GM18517 (cell line): ENCODE results near the gene RCAN1.

Source experiments
- ATAC-seq: cut with Tn5 transposase; IDR thresholded peaks from one replicate; pipeline ENCODE4 v1.9.1; 2021; ENCODE audit warnings: mild to moderate bottlenecking, moderate library complexity; ENCODE audit not compliant: unreplicated experiment

The RCAN1 gene

GRCh38 chr21:34544032-34544496, 70.8 kb downstream of the RCAN1 start:
- ATAC-seq, result no peak

DNA sequence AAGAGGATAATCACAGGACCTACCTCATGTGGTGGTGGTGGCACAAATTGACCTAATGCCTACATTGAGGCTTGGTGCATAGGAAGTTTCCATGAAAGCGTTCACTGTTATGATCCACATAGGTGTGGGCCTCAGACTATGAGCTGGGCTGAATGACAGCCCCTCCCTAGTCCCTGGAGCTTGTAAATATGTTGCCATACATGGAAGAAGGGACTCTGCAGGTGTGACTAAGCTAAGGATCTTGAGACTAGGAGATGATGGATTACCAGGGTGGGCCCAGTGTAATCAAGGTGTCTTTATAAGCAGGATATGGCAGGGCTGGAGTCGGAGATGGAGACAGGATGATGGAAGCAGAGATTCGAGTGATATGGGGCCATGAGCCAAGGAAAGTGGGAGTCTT, 71.9 kb downstream of the RCAN1 start:
- ATAC-seq, result no peak

- ATAC-seq, result no peak
Measured at GRCh38 chr21:34540206-34540605, 74.7 kb downstream of the RCAN1 start.

DNA sequence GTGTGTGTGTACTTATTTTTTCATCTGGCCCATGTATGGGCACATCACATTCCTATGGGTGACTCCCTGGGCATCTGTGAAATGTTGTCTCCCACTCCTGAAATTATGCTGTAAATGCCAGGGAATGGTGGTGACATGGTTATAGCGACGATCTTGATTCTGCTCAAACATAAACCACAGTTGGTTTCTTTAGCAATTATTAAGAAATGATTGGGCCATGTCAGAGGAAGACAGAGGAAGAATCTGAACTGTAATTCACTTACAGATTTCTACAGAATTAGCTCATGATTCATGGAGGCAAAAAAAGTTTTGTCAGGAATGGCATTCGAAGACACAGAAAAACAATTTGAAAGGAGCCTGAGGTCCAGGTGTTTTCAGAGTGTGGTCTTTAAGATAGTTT, 77.1 kb downstream of the RCAN1 start:
- no peak for ATAC-seq

DNA sequence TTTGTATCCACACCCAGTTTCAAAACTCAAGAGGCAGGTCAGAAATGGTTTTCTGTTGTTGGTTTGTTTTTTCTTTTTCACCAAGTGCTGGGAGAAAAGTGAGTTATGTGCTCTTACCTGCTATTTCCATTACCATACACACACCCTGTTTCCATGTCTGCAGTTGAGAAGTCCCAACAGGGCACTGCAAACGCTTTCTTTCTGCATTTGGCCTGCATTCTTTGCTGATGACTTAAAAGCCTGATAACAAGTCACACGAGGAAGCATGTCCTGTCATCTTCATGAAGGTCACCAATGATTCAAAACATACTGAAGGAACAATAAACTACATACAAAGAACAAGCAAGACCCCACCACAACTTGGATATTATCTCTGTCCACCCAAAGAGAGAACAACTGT, 78.1 kb downstream of the RCAN1 start:
- ATAC-seq, result no peak

DNA sequence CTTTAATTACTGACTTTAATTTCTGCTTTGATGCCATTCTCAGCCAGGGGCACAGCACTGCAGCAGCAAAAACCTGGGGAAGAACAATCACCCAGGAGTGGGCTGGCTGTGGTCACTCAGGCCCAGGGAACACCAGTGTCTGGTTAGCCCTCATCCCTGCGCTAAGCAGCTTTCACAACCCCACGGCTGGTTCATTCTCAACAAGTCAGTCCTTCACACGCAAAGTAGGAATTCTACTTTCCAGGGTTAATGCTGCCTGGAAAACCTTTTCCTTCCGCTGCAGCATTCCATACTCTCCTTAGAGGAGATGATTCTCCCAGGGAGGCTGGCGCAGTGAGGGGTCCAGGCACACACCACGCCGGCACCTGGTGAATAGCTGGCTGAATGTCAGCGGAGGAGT, 78.6 kb downstream of the RCAN1 start:
- ATAC-seq, result no peak

DNA sequence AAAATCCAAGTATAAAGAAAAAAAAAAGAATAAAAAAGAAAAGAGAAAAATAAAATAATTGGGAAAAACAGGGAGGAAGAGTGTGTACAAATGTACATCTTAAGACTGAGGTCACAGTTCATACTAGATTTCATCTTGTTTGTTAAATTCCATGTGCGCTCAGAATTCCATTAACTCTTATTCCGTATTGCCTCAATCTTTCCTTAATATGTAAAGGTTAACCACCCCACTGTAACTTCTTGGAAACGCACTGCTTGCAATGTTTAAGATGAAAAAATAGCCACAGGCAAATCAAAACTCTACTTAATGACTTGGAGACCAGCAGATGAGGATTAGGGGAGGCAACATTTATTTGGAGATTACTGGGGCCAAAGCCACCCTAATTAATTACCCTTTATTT, 79.0 kb downstream of the RCAN1 start:
- no peak for ATAC-seq

DNA sequence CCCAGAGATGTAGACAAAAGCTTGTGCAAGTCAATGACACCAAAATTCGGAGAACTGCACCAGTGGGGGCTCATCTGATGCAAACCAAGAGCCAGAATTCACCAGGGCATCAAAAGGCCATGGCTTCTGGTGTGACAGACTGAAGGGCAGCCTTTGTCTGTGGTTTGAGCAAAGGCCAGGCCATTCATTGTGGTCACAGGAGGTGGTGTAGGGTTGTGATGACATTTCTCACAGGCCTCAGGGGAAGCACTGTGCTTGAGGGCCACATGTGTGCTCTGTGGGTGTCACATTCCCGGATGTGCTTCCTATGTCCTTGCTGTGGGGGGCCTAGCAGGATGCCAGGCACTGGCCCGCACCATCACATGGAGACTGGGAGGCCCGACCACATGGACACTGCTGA, 80.4 kb downstream of the RCAN1 start:
- no peak for ATAC-seq

GRCh38 chr21:34533938-34534337, 81.0 kb downstream of the RCAN1 start:
- no peak for ATAC-seq

DNA sequence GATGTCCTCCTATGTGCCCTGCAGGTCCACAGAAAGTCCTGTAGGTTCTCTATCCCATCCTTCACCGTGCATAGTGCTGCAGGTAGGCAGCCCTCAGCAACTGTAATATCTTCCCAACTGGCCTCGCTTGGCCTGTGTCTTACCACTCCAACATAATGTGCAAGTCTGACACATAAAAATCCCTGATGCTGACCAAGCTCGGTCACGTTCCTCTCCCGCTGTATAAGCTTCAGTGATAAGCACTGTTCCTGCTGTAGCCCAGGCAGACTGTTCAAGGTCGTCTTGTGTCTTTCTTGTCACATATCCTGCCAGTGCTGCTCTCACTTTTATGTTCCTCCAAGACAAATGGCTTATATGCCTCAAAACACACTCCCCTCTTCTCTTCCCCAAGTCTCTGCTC, 83.5 kb downstream of the RCAN1 start:
- no peak for ATAC-seq

DNA sequence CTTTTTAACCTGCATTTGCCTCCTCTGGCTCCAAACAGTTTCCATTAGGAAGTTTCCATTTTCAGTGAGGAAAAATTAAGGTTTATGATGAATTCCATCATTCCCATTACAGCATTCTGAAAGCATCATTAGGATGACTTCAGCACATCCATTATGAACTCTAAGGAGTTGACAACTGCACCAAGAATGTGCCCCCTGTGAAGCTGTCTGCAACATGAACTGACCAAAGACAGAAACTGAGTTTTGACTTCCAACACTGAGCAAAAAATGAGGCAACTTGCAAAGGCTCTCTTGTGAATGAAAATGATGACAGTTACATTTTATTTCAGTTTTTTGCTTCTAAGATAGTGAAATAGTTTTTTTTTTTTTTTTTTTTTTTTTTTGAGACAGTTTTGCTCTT, 84.7 kb downstream of the RCAN1 start:
- no peak for ATAC-seq

DNA sequence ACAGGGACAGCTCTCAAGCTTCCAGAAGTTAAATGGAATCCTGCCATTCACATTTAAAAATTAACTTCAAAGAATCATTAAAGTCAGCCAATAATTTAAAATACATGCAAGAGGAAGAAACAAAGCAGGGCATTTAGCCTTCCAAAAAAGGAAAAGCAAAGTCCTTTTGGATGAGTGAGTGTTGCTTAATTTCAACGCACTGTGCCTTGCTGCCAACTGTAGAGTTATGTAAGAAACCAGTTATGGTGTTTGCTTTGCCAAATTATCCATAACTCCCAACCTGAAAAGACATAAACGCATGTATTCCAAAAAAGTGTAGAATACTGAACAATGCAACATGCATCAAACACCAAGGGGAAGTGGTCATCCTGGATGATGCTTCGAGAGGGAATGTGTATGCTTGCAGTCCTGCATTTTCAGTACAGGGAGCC, 86.8 kb downstream of the RCAN1 start:
- ATAC-seq, result no peak

GRCh38 chr21:34526618-34527290, 88.2 kb downstream of the RCAN1 start:
- peak; percentile 76 for ATAC-seq

- no peak for ATAC-seq
Measured at GRCh38 chr21:34526241-34526617, 88.7 kb downstream of the RCAN1 start.

GRCh38 chr21:34524646-34525601, 90.0 kb downstream of the RCAN1 start:
- ATAC-seq, result no peak

DNA sequence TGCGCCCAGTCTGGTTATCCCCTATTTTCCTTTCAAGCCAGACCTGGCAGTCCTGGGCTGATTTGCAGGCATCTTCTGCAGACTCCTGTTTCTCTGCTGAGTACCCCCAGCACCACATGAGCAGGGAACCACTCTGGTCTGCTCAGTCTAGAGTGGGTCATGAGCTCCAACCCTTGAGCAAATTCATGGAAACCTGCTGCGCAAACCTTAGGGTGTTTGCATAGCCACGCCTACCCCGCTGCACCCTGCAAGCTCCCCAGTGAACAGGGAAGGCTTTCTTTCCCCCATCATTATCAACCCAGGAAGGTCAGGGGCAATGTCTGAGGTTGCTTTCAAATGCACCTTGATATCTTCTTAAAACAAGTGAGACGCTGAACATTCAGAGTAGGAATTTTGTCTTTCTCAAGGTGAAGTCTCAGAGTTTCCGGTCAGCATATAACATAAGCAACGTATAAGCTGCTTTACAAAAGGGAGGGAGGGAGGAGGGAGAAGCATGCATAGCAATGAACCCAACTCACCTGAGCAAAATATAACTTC, 91.8 kb downstream of the RCAN1 start:
- ATAC-seq, result no peak

GRCh38 chr21:34522284-34522683, 92.6 kb downstream of the RCAN1 start:
- ATAC-seq, result no peak

DNA sequence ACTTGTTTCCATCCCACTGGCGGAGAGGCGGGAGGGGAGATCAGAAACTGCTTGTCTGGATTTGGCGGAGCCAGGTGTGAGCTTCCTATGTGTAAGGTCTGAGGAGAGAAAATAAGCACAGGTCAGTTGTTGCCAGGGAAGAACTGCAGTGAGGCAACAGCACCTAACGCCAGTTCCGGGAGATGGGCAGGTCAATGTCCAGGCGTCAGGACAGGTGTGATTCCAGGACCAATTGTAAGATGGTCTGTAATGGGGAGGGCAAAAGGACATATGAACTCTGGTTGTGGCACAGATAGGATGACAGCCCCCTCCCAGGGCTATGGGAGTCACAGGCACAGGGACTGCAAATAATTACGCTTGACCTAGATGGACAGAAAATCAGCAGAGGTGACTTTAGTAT, 93.4 kb downstream of the RCAN1 start:
- ATAC-seq, result no peak

DNA sequence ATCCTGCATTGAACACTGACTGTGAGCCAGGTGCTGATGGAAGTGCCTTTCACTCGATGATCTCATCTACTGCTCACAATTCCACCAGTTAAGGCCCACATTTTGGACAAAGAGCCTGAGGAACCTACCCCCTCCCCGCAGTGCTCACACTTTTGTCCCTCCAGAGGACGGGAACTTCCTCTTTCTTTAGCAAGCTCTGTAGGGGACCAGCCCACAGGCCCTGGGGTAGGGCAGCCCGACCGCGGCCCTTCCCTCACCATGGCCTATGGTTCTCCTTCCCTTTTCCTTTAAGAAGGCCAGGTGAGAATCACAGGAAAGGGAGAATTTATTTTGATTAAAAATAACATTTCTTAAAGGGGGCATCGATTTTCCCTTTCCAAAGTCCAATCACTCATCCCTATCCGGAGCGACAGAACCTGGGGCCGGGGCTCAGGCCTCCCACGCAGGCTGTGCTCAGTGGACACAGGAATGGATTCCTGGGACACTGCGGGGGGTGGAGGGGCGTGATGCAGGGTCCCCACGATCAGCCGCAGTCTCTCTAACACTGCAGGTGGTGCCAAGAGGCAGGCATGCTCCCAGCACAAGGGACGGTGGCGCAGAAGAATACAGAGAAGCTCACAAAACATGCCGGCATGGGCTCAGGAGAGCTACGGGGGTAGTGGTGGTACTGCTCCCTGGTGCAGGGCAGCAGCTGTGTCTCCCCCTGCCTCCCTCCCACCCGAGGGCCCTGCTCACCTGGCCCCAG, 94.0 kb downstream of the RCAN1 start:
- no peak for ATAC-seq

- no peak for ATAC-seq
Measured at GRCh38 chr21:34520281-34520680, 94.6 kb downstream of the RCAN1 start.

GRCh38 chr21:34519694-34520093, 95.2 kb downstream of the RCAN1 start:
- no peak for ATAC-seq
